ENCODE results near the gene CUEDC1.

The CUEDC1 gene, protein sequence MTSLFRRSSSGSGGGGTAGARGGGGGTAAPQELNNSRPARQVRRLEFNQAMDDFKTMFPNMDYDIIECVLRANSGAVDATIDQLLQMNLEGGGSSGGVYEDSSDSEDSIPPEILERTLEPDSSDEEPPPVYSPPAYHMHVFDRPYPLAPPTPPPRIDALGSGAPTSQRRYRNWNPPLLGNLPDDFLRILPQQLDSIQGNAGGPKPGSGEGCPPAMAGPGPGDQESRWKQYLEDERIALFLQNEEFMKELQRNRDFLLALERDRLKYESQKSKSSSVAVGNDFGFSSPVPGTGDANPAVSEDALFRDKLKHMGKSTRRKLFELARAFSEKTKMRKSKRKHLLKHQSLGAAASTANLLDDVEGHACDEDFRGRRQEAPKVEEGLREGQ

DNA sequence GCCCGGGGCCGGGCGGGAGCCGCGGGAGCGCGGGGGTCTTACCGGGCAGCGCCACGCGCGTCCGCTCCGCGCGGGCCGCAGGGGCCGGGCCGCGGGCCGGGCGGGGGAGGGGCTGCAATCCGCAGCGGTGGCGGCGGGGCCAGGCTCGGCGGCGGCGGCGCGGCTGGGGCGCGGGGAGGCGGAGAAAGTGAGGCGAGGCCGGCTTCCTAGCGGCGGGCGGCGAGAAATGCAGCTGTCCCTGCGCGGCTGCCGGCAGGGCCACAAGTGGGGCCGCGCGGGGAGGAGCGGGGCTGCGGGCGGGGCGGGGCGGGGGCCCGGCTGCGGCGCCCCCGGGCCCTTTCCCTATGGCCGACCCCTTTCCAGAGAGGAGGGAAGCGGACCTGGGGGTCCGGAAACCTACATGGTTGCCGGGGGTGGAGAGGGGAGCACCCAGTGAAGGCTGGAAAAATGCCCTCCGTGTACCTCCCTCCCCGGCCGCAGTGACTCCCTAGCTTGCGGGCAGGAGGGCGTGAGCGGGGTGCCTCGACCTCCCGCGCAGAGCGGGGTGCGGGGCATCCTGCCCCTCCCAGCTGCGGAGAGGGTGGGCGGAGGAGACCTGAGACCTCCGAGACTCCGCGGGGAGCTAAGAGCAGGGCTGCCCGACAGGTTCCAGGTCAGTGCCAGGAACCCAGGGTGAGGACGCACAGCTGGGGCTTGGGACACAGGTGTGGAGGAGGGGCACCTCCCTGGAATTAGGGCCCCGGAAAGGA, at the start of gene CUEDC1:
Gene CUEDC1 (minus strand): TSS at position 230 of the 749 bp plus-strand sequence. CDS start 69,848 bp downstream, outside the sequence.
- DNase-seq (ENCODE audit: low spot score), result peak; percentile 68

GRCh38 chr17:58004060-58004459, 48.8 kb upstream of the CUEDC1 start:
- DNase-seq (ENCODE audit: low spot score), result no peak

DNA sequence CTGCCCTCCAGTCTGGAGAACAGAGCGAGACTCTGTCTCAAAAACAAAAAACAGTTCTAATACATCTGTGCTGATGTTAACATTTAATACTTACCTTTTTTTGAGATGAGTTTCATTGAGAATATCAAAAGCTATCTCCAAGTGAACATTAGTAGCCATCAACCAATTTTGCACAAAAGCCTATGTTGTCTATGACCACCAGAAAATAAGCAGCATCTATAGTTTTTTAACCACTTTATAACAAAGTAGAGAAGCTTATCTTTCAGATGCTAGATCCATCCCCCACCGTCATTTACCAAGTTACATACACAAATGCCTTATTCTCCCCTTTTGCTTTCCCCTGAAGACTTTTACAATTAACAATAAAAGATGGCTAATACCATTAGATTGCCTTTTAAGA, 47.8 kb upstream of the CUEDC1 start:
- DNase-seq (ENCODE audit: low spot score), result no peak

DNA sequence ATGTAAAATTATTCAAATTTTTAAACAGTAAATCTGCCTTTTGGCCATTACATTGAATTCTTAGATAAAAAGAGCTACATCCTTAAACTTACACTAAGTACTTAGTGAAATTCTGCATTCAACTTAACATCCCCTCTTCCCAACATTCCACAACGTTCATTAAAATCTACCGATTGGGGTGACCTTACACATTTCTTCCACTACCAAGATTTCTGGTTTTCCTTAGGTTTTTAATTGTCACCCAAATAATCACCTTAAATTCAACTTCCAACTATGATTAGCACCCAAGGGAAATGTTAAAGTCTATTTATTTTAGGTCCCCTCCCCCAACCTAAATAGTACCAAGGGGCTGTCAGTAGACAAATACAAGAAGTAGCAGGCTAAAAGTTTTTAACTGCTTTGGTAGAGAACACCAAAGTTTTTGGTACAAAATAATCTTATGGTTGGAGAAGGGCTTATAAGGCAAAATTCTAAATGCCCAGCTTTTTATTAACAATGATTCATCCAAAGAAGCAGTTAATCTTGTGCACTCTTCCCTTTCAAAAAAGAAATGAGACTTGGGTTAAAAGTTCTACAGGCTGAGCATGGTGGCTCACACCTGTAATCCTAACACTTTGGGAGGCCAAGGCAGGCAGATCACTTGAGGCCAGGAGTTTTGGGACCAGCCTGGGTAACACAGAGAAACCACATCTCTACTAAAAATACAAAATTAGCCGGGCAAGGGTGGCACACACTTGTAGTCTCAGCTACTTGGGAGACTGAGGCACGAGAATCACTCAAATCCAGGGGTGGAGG, 47.1 kb upstream of the CUEDC1 start:
- DNase-seq (ENCODE audit: low spot score), result no peak

DNA sequence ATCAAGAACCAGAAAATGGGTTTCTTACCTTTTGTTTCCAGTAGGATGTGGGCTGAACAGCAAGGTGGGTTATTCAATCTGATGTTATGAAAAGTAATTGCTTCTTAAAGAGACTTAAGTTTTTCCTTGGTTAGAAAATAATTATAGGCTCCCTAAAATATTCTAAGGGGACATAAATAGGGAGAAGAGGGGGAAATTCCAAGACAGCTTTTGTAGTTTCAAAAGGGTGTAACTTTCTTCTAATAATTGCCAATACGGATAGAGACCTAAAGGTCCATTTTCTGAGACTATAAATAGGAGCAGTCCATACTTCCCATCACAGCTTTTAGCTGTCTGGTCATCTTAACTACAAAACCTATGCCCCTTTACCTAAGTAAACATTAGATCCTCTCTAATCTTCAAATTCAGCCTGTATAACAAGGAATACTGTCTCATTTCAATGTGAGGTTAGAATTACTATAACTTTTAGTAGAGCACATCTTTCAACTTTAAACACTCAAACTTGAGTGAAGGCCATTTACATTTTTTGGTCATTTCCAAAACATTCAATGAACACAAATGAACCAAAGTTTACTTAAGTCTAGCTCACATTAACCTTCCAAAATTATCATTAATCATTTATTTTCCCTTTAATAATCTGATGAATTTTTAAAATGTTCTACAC, 46.4 kb upstream of the CUEDC1 start:
- DNase-seq (ENCODE audit: low spot score), result no peak

- peak; percentile 82 for DNase-seq (ENCODE audit: low spot score)
These were observed 44.3 kb upstream of the CUEDC1 start for GRCh38 chr17:57999496-58000017.

DNA sequence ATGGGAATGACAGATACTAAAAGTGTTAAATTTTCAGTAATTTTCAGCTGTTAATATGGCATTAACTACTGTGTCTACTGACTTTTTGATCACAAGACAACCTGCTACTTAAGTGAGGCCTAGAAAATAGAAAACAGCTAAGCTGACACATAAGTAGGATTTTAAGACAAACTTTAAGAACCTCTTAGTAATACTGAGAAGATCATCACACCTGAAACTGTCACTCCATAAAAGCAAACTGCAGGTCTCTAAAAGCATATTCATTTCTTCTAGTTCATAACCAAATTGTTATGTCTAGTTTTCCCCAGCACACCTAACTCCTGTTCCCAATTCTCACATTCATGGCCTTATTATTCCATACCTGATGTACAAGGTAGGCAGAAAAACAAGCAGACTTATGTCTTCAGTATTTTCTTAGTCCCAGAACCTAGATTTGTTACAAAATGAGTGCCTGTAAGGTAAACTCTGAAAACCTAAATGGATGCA, 43.8 kb upstream of the CUEDC1 start:
- no peak for DNase-seq (ENCODE audit: low spot score)

DNA sequence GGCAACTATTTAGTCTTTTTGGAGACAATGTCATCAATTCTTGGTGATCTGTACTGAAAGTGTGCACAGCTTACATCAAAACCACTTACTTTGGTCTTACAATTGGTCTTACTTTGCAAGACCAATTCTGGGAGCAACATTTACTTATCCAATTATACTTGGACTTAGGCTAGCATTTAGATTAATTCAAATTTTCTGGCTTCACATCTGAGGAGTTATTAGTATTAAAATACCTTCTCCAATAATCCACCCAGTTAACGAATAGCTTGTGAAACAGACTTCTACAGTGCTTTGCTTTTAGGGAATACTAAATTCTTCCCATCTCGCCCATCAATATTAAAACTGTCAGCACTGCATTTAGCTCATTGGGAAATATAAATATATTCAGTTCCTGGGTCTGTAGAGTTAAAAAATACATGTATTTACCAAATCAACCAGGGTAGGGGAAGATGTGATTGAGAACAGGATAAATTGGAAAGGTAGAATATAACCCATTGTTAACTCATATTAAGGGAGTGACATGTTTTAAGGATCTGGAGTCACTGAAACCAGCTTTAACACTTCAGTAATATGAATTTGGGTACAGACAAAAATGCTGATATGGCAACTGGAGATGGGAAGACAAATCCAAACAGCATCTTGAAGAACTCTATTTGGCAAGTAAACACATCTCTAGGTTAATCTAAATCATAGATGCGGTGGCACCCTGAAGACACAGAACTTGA, 42.0 kb upstream of the CUEDC1 start:
- no peak for DNase-seq (ENCODE audit: low spot score)

GRCh38 chr17:57995076-57995956, 40.1 kb upstream of the CUEDC1 start:
- DNase-seq (ENCODE audit: low spot score), result peak; percentile 83

- no peak for DNase-seq (ENCODE audit: low spot score)
These were observed 39.2 kb upstream of the CUEDC1 start for GRCh38 chr17:57994436-57994835.

- DNase-seq (ENCODE audit: low spot score), result no peak
These were observed 38.5 kb upstream of the CUEDC1 start for GRCh38 chr17:57993471-57994365.

DNA sequence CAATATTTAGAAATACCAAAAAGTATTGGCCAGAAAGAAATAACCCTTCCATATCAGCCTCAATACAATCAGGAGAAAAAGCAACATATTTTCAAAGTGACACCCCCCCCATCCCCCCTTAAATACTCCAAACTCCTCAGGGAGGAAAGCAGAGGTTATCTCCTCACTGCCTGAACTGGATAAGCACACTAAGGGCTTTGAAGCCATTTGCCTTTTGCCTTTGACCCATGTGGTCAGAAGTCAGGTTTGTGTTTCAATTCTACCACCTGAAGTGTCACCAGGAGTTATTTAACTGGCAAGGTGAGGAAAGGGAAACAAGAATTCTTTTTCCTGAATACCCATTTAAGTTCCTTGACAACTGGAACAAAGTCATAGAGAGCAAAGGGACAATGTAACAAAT, 36.3 kb upstream of the CUEDC1 start:
- DNase-seq (ENCODE audit: low spot score), result no peak

DNA sequence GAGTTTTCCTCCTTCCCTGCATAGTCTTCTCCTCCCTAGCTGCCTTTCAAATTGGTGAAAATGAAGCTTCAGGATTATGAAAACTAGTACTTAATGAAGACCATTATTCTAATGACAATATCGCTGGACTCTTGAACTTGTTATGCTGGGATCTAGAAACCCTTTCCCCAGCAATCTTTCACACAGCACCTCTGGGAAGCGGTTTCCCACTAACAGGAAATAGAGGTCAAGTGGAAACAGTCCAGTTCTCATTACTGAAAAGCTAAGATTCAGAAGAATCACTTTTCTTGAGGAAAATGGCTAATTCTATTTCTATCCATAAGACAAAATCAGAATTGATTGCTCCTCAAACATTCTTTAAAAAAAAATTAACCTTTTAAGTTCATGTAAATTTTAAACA, 34.8 kb upstream of the CUEDC1 start:
- no peak for DNase-seq (ENCODE audit: low spot score)

GRCh38 chr17:57988301-57989250, 33.4 kb upstream of the CUEDC1 start:
- peak; percentile 81 for DNase-seq (ENCODE audit: low spot score)

GRCh38 chr17:57987581-57988300, 32.5 kb upstream of the CUEDC1 start, which contains the start of gene VEZF1:
Gene VEZF1 (minus strand): TSS chr17:57988254. CDS start chr17:57988111, 143 bp downstream.
- peak; percentile 71 for DNase-seq (ENCODE audit: low spot score)

DNA sequence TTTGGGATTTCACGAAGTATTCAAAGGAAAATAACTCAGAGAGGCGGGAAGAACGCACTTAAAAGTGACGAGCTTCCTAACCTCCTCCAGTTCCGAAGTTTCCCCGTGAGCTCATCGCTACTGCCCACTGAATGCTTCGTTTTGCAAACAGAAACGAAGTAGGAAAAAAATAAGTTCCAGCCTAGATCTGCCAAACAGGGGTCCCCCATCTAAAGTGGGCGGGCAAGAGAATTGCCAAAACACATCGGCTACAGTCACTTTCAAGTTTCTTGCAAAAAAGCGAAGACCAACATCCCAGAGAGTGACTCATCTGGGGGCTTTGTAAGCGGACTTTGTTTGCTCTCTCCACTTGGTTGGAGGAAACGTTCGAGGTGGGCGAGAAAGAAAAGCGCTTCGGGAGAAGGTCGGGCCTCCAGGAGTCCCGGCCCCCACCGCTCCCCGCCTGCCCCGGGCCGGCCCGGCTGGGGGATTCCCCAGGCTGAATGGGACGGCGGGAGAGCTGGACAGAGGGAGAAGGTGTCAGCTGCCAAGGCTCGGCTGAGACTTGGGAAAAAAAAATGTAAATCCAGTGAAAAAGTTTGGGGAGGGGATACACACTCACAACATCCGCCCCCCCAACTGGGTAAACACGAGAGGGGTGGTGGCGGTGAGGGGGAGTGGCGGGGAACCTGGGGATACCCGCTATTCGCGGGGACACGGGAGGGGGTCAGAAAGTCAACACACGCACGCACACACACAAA, 31.8 kb upstream of the CUEDC1 start:
- peak; percentile 84 for DNase-seq (ENCODE audit: low spot score)
